ENCODE data around the gene NUCKS1. TPM values are rescaled to one million over a fixed set of nuclear protein-coding genes. Genes with fewer than 3 reads are reported as not detected.

Gene NUCKS1
- total RNA-seq, 1 experiment from 2014 or later: 41.9 TPM

- no peak for DNase-seq (ENCODE audit: low spot score)
Observed at GRCh38 chr1:205701420-205701819, 48.6 kb downstream of the NUCKS1 start.

- no peak for DNase-seq (ENCODE audit: low spot score)
Observed at GRCh38 chr1:205700865-205701401, 49.0 kb downstream of the NUCKS1 start.

GRCh38 chr1:205699416-205699815 lies 50.6 kb downstream of the NUCKS1 start:
- no peak for DNase-seq (ENCODE audit: low spot score)

GRCh38 chr1:205698921-205699320 lies 51.1 kb downstream of the NUCKS1 start:
- DNase-seq (ENCODE audit: low spot score): no peak

GRCh38 chr1:205693421-205693991 lies 56.5 kb downstream of the NUCKS1 start:
- no peak for DNase-seq (ENCODE audit: low spot score)

- DNase-seq (ENCODE audit: low spot score): no peak
Observed at GRCh38 chr1:205692423-205692822, 57.6 kb downstream of the NUCKS1 start.

GRCh38 chr1:205690122-205690756 lies 59.7 kb downstream of the NUCKS1 start:
- no peak for DNase-seq (ENCODE audit: low spot score)

GRCh38 chr1:205689479-205689878 lies 60.5 kb downstream of the NUCKS1 start:
- DNase-seq (ENCODE audit: low spot score): no peak

- no peak for DNase-seq (ENCODE audit: low spot score)
Observed at GRCh38 chr1:205688171-205689080, 61.6 kb downstream of the NUCKS1 start.

- DNase-seq (ENCODE audit: low spot score): no peak
Observed at GRCh38 chr1:205687242-205687641, 62.7 kb downstream of the NUCKS1 start.

- no peak for DNase-seq (ENCODE audit: low spot score)
Observed at GRCh38 chr1:205681364-205681763, 68.6 kb downstream of the NUCKS1 start.

GRCh38 chr1:205680073-205680851 lies 69.7 kb downstream of the NUCKS1 start, which contains the start of gene SLC45A3:
TSS of gene SLC45A3 (minus strand) at chr1:205680509. CDS start at chr1:205664656, 15,853 bp downstream.
- no peak for DNase-seq (ENCODE audit: low spot score)

- DNase-seq (ENCODE audit: low spot score): no peak
Observed at GRCh38 chr1:205678286-205679111, 71.5 kb downstream of the NUCKS1 start.

- DNase-seq (ENCODE audit: low spot score): no peak
Observed at GRCh38 chr1:205677167-205677566, 72.8 kb downstream of the NUCKS1 start.

- no peak for DNase-seq (ENCODE audit: low spot score)
Observed at GRCh38 chr1:205676597-205676996, 73.4 kb downstream of the NUCKS1 start.

GRCh38 chr1:205676002-205676401 lies 74.0 kb downstream of the NUCKS1 start:
- no peak for DNase-seq (ENCODE audit: low spot score)

GRCh38 chr1:205675247-205675646 lies 74.7 kb downstream of the NUCKS1 start:
- DNase-seq (ENCODE audit: low spot score): no peak

- DNase-seq (ENCODE audit: low spot score): no peak
Observed at GRCh38 chr1:205672970-205673369, 77.0 kb downstream of the NUCKS1 start.

GRCh38 chr1:205672395-205672889 lies 77.5 kb downstream of the NUCKS1 start:
- no peak for DNase-seq (ENCODE audit: low spot score)

Measured in HT-29 (cell line).